ENCODE results near the gene RAB2B.
A peak's percentile ranks its signal among the peaks of the same experiment; 100 is the strongest.

Gene RAB2B

DNA sequence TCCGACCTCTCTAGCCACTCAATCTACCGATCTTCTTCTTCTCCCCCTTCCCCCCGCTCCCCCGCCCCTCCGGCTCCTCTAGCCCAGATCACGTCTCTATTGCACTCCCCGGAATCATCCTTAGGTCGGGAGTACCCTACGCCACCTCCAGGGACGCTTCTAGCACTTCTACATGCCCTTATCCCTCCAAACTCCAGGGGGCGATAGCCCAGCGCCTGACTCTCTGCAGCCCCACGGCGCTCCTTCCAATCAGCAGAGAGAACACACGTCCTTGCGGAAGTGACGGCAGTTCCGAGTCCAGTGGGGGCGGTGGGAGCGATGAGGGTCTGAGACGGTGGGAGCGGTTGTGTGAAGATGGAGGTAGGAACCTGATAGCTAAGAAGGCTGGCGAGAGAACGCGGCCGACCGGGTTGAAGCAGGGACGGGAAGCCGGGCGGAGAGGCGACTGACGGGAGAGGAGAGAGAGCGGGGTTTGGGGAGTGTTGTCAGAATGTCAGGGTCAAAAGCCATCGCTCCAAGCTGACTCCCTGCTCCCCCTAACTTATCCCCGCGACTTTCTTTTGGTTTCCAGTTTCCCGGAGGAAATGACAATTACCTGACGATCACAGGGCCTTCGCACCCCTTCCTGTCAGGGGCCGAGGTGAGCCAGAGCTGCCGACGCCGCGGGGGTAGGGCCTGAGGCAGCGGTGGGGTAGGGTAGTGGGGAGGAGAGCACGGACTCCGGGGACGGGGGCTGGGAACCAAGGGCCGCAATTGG lies at the start of gene RAB2B, which contains the start of gene TOX4:
Gene RAB2B (minus strand): TSS at position 35 of the 757 bp plus-strand sequence. CDS start 87 bp downstream, outside the sequence.
Gene TOX4 (plus strand): TSS at position 271 of the 757 bp plus-strand sequence. CDS start 84 bp downstream, at position 355.
- peak; percentile 98 for DNase-seq

- no peak for DNase-seq
Measured at GRCh38 chr14:21525962-21526671, 49.4 kb upstream of the RAB2B start, which contains the start of gene SALL2. Gene SALL2 (minus strand): TSS chr14:21526346. CDS start chr14:21526127, 219 bp downstream.

- DNase-seq: no peak
Measured at GRCh38 chr14:21525571-21525961, 48.8 kb upstream of the RAB2B start.

GRCh38 chr14:21524575-21525490 lies 48.1 kb upstream of the RAB2B start:
- DNase-seq: no peak

DNA sequence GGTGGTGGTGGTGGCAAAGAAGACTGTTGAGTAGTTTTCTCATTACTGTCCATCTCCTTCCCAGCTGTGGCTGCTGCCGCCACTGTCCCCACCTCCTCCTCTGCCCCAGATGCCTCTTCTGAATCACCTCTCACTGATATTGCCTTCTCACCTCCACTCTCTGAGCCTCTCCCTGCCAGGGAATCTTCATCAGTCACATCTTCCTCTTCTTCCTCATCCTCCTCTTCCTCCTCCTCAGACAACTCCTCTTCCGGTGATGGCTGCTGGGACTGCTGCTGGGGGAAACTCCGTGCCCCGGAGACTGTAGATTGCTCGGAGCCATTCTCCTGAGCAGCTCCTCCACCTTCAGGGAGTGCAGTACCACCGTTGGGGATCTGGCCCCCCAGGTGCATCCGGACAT lies 46.4 kb upstream of the RAB2B start:
- DNase-seq: no peak

- no peak for DNase-seq
Measured at GRCh38 chr14:21521501-21521900, 44.7 kb upstream of the RAB2B start.

DNA sequence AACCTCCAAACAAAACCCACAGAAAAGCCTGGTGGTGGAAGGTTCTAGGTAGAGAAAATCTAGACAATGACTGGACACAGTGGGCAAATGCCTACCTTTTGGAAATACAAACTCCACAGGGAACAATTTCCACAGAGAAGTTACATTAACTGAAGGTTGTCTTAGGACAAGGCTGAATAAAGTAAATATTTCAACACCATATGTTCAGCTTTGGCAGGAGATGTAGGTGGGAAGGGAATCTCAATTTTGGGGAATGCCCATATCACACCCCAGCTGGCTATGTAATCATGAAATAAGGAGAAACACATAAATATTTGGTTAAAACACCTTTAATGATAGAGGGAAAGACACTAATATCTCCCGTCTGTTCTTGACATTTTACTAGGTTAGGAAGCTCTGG lies 44.0 kb upstream of the RAB2B start:
- no peak for DNase-seq

DNA sequence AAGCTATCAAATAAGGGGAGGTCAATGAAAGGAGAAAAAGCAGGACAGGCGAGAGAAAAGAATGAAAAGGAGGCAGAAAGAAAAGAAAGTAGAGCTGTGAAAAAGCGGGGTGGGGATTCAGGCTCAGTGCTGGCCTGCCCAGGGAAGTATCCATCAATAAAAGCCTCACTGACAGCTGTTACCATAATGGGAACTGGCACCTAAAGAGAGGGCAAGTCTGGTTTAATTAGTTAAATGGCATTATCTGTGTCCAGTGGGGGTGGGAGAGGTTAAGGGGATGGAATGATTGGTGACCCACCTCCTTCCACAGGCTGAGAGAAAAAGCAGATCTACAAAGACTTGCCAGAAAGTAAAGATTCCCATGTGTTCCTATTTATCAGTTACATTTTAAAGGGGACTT lies 42.0 kb upstream of the RAB2B start:
- DNase-seq: no peak

DNA sequence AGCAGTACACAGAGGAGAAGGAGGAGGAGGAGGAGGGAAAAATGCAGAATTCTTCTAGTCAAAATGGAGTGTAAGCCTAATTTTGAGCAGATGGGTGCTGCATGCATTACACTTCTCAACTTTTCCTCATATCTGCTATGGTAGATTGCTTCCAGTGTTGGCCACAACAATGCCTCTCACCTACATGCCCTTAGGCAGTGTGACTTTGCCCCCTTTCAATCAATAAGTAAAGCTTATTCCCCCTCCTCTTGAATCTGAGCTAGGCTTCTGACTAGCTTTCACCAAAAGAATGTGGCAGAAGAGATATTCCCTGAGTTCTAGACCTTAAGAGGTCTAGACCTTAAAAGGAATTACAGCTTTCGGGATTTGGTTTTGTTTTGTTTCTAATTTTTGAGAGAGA lies 37.6 kb upstream of the RAB2B start:
- DNase-seq: no peak

DNA sequence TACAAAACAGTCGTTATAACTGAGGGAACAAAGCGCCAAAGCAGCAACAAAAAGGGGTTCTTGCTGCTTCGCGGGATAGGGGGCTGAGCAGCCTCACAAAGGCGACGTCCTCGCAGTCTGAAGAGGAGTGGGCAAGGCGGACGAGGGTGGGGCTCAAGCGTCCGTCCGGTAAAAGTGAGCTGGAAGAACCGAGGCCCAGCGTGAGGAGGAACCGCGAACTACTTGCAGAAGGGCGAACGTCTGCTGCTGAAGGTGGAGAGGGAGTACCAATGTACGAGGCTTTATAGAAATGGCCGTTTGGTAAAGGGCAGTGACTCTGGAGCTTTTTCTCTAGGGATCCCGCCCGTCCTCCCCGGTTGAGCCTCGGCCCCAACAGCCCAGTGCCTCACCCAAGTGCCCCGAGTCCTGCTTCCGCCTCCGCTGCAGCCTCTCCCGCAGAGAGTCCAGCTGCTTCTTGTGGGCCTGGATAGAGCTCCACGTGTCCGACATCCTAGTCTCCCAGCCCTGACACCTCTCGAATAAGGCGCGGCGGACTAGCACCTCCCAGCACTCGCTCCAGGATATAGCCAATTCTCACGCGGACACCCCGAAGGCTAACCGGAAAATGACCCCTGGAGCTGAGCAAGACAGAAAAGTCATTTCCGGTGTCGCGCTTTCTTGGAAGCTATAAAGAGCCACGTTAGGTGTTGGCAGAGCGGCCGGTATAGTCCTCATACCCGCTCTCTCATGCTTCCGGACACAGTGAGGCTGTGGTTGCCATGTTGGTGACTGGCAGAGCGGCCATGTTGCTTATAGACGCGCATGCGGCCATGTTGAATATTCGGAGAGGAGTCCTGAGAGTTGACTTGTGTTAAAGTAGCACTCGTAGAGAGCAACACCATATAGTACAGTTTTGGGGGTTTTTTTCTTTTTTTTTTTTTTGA lies 34.2 kb upstream of the RAB2B start, which contains the start of gene METTL3:
Gene METTL3 (minus strand): TSS at position 606 of the 923 bp plus-strand sequence. CDS start 117 bp downstream, at position 489.
- DNase-seq: peak; percentile 99

- no peak for DNase-seq
Measured at GRCh38 chr14:21509432-21510143, 32.8 kb upstream of the RAB2B start.

DNA sequence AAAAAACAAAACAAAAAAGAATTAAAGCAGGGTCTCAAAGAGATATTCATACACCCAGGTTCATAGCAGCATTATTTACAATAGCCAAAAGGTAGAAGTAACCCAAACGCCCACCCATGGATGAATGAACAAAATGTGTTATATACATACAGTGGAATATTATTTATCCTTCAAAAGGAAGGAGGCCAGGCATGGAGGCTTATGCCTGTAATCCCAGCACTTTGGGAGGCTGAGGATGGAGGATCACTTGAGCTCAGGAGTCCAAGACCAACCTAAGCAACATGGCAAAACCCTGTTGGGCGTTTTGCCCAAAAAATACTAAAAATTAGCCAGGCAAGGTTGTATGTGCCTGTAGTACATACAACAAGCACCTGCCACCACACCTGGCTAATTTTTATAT lies 29.8 kb upstream of the RAB2B start:
- DNase-seq: no peak

DNA sequence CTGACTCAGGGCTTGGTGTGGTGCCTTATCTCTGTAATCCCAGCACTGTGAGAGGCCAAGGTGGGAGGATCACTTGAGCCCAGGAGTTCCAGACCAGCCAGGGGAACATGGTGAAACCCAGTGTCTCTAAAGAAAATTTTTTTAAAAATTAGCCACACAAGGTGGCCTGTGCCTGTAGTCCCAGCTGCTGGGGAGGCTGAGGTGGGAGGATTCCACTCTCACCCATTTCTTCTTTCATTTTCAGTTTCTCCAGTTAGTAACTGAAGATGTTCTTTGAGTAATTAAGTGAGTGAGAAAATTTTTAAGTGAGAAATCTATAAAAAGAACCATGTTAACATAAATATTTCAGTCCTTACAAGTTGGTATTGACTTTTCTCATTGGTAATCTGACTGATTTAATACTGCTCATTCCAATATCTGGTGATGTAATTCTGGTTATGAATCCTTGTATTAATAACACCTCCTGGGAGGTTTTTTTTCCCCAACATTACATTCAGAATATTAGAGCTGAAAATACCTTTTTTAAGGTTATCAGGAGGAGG lies 28.3 kb upstream of the RAB2B start:
- DNase-seq: peak; percentile 16

DNA sequence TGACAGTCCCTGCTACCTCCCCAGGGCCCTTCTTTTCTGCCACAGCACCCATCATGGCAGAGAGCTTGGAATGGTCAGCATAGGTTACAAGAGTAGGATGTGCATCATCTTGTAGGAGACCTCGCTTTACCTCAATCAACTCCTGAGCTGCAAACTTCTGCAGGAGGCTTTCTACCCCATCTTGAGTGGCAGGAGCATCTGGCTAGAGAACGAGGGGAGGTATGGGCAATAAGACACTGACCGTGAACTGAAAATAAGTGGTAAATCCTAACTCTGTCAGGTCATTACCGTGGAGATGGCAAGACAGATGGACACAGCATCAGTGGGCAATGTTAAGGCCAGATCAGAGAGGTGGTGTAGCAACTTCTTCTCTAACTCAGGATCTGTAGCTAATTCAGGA lies 26.6 kb upstream of the RAB2B start:
- no peak for DNase-seq

GRCh38 chr14:21501568-21501967 lies 24.8 kb upstream of the RAB2B start:
- DNase-seq: no peak

DNA sequence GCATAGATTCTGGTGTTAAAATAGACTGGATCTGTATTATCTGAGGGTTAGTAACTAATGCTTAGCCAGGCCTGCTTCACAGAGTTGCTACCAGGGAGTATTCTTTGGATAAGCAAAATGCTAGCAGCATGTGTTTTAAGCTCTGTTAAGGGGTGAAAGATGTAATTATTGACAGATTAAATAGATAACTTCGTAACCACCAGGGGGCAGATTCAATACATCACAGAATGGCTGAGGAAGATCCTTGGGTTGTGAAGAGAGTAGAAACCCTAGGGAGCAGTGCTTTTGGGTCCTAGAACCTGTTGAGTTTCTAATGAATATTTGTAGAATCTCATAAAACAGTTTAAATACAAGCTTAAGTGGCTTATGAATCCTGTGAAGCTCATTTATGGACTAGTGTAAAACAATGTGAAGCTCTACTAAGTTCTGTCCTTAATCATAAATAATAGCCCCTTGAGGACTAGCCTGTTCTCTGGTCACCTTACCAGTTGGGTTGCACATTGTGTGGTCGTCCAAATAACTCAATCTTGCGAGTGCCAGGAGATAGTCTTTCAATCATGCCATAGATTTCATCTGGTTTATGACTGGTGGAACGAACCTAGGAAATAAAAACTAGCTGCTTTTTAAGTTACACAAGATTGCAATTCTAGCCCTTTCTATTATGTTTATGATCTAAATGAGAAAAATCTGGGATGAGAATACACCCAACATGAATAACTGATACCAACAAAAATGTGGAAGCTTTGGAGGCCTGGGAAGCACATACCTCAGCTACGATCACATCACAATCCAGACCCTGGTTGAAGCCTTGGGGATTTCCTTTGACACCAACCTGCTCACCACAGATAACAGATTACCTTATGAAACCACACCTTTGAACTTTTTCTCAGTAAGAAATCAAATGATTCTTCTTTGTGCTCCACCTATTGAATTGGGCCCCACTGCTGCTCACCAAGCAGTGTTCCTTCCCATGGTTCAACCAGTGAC lies 22.1 kb upstream of the RAB2B start:
- DNase-seq: peak; percentile 32

GRCh38 chr14:21496453-21496852 lies 19.7 kb upstream of the RAB2B start:
- no peak for DNase-seq

DNA sequence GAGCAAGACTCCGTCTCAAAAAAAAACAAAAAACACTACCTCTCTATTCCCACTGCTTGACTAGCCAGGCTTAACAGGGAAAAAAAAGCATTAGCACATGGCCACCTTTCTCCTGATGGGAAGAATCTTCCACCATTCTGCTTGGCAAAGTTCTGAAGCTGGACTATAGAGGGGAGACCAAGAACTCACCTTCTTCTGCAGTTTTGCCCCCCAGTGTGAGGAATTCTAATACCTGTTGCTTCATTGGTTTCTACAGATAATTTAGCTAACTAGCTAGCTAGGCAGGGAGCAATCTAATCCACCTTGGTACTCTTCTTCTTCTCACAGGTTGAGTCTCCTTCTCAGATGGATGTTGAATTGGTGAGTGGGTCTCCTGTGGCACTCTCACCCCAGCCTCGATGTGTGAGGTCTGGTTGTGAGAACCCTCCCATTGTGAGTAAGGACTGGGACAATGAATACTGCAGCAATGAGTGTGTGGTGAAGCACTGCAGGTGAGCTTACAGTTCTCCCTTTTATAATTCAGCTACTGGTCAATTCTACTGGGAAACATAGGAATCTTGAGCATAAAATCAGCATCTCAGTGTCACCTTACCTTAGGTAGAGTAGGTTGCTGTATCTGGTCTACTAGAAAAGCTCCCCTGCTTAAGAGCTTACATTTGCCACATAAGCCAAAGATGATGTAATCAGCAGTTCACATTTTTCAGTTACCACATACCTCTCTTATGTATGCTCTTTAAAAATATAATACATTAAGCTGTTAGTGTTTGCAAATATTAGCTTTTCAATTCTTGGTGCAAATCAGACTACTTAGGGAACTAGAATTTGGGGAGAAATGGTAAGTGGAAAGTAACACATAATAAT lies 18.4 kb upstream of the RAB2B start:
- DNase-seq: peak; percentile 13

All from MV-4-11 (cell line).